ENCODE measurements around the gene ID4. TPM values are rescaled to one million over a fixed set of nuclear protein-coding genes. Genes with fewer than 3 reads are reported as not detected.
"Not testable (repeated sequence)": the region's sequence is repeated elsewhere in the genome, so short reads cannot be mapped to it uniquely, and the experiment has no call there.

The ID4 gene
- polyA plus RNA-seq, 2 donors, result 23.5 to 24.8 TPM

DNA sequence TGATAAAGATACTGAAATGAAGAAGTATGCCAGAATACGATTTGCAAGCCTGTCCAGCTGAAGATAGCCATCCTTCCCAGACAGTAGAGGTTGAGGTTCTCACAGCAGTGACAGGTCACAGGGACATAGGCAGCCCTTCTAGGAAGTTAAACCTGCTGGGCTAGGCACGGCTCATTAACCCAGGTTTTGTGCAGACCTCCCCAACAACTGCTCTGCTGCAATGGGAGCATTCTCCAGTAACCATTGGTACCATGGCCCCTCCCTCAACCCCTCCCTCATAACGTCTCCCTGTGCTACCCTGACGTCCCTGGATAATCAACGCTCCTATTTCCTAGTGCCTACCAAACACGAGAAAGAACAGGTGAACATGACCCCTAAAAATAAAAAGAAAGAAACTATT, 15.8 kb downstream of the ID4 start:
- Histone ChIP-seq H3K36me3 (ENCODE audit: control insufficient read depth in 2 of 2, insufficient read depth in 2 of 2, low read length in 1 of 2) (no peaks in the 10 kb centered on the region), H3K9me3 (ENCODE audit: control insufficient read depth in 2 of 2, insufficient read depth in 1 of 2, low read depth in 1 of 2, low read length in 1 of 2) (no peaks in the 10 kb centered on the region), H3K4me3 (ENCODE audit: low read depth in 1 of 2, low read length in 2 of 2) (no peak overlapping the region), H3K27ac (ENCODE audit: low read depth in 2 of 2, low read length in 1 of 2) (no peak overlapping the region), H3K4me1 (ENCODE audit: control insufficient read depth in 2 of 2, insufficient read depth in 2 of 2, low read length in 1 of 2) (peaks cover 0 to 2% of the 10 kb centered on the region in 2 donors), H3K27me3 (ENCODE audit: control insufficient read depth in 1 of 2, insufficient read depth in 2 of 2, low read length in 2 of 2) (no peaks in the 10 kb centered on the region)
- whole genome bisulfite sequencing, 2 donors, result 78 to 81% methylated on average over 6 of the region's 6 CpGs

GRCh38 chr6:19854421-19855015, 17.3 kb downstream of the ID4 start:
- 96 to 98% methylated on average over 37 to 43 of the region's 43 CpGs for WGBS, 2 donors
- not testable (repeated sequence) for H3K4me3 ChIP-seq (ENCODE audit: low read depth in 1 of 2, low read length in 2 of 2); H3K4me1 ChIP-seq (ENCODE audit: control insufficient read depth in 2 of 2, insufficient read depth in 2 of 2, low read length in 1 of 2); H3K27me3 ChIP-seq (ENCODE audit: control insufficient read depth in 1 of 2, insufficient read depth in 2 of 2, low read length in 2 of 2); H3K36me3 ChIP-seq (ENCODE audit: control insufficient read depth in 2 of 2, insufficient read depth in 2 of 2, low read length in 1 of 2); H3K9me3 ChIP-seq (ENCODE audit: control insufficient read depth in 2 of 2, insufficient read depth in 1 of 2, low read depth in 1 of 2, low read length in 1 of 2); H3K27ac ChIP-seq (ENCODE audit: low read depth in 2 of 2, low read length in 1 of 2)

GRCh38 chr6:19855536-19855935, 18.4 kb downstream of the ID4 start:
- WGBS, 2 donors, result 86 to 87% methylated on average over 8 of the region's 8 CpGs
- no peaks in the 10 kb centered on the region for H3K36me3 ChIP-seq (ENCODE audit: control insufficient read depth in 2 of 2, insufficient read depth in 2 of 2, low read length in 1 of 2)
- no peaks in the 10 kb centered on the region for H3K9me3 ChIP-seq (ENCODE audit: control insufficient read depth in 2 of 2, insufficient read depth in 1 of 2, low read depth in 1 of 2, low read length in 1 of 2)
- no peak overlapping the region for H3K27ac ChIP-seq (ENCODE audit: low read depth in 2 of 2, low read length in 1 of 2)
- no peak overlapping the region for H3K4me3 ChIP-seq (ENCODE audit: low read depth in 1 of 2, low read length in 2 of 2)
- H3K27me3 ChIP-seq (ENCODE audit: control insufficient read depth in 1 of 2, insufficient read depth in 2 of 2, low read length in 2 of 2), result no peaks in the 10 kb centered on the region
- peaks cover 0 to 2% of the 10 kb centered on the region in 2 donors for H3K4me1 ChIP-seq (ENCODE audit: control insufficient read depth in 2 of 2, insufficient read depth in 2 of 2, low read length in 1 of 2)

DNA sequence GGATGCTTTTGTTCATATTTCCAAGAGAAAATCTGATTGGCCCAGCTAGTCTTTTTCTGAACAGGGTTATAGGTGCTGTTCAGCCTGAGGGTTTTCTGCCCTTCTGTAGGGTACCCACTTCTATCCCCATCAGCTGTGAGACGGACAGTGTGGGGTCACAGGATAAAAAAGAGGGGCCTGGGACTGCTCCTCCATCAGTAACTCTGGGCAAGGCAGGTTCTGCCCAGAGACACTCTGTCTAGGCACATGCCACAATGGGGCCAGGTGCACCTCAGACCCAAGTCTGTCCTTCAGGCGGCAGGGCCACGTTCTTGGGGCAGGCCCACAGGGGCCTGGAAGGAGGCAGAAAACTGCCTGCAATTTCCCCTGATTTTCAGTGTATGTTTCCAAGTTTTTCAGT, 20.0 kb downstream of the ID4 start:
- Histone ChIP-seq H3K36me3 (ENCODE audit: control insufficient read depth in 2 of 2, insufficient read depth in 2 of 2, low read length in 1 of 2) (no peaks in the 10 kb centered on the region), H3K4me3 (ENCODE audit: low read depth in 1 of 2, low read length in 2 of 2) (no peak overlapping the region), H3K9me3 (ENCODE audit: control insufficient read depth in 2 of 2, insufficient read depth in 1 of 2, low read depth in 1 of 2, low read length in 1 of 2) (no peaks in the 10 kb centered on the region), H3K4me1 (ENCODE audit: control insufficient read depth in 2 of 2, insufficient read depth in 2 of 2, low read length in 1 of 2) (no peaks in the 10 kb centered on the region), H3K27ac (ENCODE audit: low read depth in 2 of 2, low read length in 1 of 2) (no peak overlapping the region), H3K27me3 (ENCODE audit: control insufficient read depth in 1 of 2, insufficient read depth in 2 of 2, low read length in 2 of 2) (no peaks in the 10 kb centered on the region)
- WGBS, 2 donors, result 95 to 97% methylated on average over 3 of the region's 3 CpGs

DNA sequence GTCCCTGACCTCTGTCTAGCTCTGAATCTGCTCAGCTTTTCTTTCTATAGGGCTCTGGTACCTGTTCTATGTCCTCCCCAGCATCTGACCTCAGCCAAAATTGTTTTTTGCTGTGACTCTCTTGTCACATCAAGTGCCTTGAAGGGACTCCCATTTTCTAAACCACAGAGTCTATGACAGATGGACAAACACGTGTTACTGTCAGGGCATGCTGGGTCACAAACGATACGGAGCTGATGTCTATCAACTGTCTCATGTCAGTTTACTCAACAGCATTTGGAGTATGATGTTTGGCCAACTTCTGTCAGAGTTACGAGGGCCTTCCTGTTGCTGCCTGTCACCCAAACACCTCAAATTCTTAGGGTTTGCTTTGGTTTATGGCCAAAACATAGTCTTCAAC, 20.5 kb downstream of the ID4 start:
- Histone ChIP-seq H3K4me3 (ENCODE audit: low read depth in 1 of 2, low read length in 2 of 2) (no peak overlapping the region), H3K36me3 (ENCODE audit: control insufficient read depth in 2 of 2, insufficient read depth in 2 of 2, low read length in 1 of 2) (no peaks in the 10 kb centered on the region), H3K27me3 (ENCODE audit: control insufficient read depth in 1 of 2, insufficient read depth in 2 of 2, low read length in 2 of 2) (no peaks in the 10 kb centered on the region), H3K9me3 (ENCODE audit: control insufficient read depth in 2 of 2, insufficient read depth in 1 of 2, low read depth in 1 of 2, low read length in 1 of 2) (no peaks in the 10 kb centered on the region), H3K4me1 (ENCODE audit: control insufficient read depth in 2 of 2, insufficient read depth in 2 of 2, low read length in 1 of 2) (no peaks in the 10 kb centered on the region), H3K27ac (ENCODE audit: low read depth in 2 of 2, low read length in 1 of 2) (no peak overlapping the region)
- WGBS, 2 donors, result 70 to 79% methylated on average over 4 of the region's 4 CpGs

DNA sequence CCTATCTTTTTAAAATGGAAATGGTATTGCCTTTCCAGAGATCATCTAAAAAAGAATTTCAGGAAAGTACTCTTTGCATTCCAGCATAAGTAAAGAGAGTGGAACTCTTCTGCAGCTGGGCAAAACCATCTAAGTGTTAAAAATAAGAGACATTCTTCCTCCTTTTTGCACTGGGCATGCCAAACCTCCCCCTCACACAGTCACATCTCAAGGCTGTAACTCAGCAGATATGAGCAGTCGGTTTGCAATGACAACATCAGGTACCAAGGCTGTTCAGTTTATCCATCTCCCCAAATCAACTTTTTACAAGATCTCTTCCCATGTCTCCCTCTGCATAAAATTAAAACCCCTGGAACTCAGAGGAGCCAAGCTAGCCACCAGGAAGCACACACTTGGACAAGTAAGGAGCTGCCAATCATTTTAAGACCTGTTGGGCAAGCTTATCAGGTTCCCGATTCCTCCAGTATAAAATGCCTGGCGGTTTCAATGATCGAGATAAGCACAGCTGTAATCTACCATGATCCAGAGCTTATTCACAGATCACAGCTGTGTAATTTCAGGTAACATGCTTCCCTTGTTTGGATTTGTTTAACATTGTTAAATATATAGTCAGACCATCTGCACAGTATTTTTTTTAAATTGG, 23.2 kb downstream of the ID4 start:
- no peaks in the 10 kb centered on the region for H3K9me3 ChIP-seq (ENCODE audit: control insufficient read depth in 2 of 2, insufficient read depth in 1 of 2, low read depth in 1 of 2, low read length in 1 of 2)
- WGBS, 2 donors, result 36 to 38% methylated on average over 4 of the region's 4 CpGs
- H3K4me1 ChIP-seq (ENCODE audit: control insufficient read depth in 2 of 2, insufficient read depth in 2 of 2, low read length in 1 of 2), result no peaks in the 10 kb centered on the region
- H3K36me3 ChIP-seq (ENCODE audit: control insufficient read depth in 2 of 2, insufficient read depth in 2 of 2, low read length in 1 of 2), result no peaks in the 10 kb centered on the region
- H3K27ac ChIP-seq (ENCODE audit: low read depth in 2 of 2, low read length in 1 of 2), result no peak overlapping the region
- no peak overlapping the region for H3K4me3 ChIP-seq (ENCODE audit: low read depth in 1 of 2, low read length in 2 of 2)
- H3K27me3 ChIP-seq (ENCODE audit: control insufficient read depth in 1 of 2, insufficient read depth in 2 of 2, low read length in 2 of 2), result no peaks in the 10 kb centered on the region

DNA sequence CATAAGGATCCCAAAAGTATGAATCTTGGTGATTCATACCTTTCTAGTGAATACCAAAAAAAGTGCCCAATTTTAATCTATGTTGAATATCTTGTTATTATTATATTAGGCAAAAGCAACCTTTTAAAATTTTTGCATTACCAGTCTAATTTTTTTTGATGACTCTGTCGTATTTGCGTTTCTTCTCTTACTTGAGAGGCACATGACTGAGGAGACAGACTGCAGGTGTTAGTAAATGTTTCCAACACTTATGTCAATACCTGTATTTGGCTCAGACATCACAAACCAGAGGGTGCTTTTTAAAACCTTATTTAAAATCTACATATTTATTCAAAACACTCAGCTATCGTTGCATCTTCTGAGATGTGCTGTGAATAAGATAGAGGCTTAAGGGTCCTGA, 27.1 kb downstream of the ID4 start:
- Histone ChIP-seq H3K27ac (ENCODE audit: low read depth in 2 of 2, low read length in 1 of 2) (no peak overlapping the region), H3K36me3 (ENCODE audit: control insufficient read depth in 2 of 2, insufficient read depth in 2 of 2, low read length in 1 of 2) (no peaks in the 10 kb centered on the region), H3K4me3 (ENCODE audit: low read depth in 1 of 2, low read length in 2 of 2) (no peak overlapping the region), H3K4me1 (ENCODE audit: control insufficient read depth in 2 of 2, insufficient read depth in 2 of 2, low read length in 1 of 2) (no peaks in the 10 kb centered on the region), H3K9me3 (ENCODE audit: control insufficient read depth in 2 of 2, insufficient read depth in 1 of 2, low read depth in 1 of 2, low read length in 1 of 2) (no peaks in the 10 kb centered on the region), H3K27me3 (ENCODE audit: control insufficient read depth in 1 of 2, insufficient read depth in 2 of 2, low read length in 2 of 2) (no peaks in the 10 kb centered on the region)
- 72 to 73% methylated on average over 3 of the region's 3 CpGs for WGBS, 2 donors

DNA sequence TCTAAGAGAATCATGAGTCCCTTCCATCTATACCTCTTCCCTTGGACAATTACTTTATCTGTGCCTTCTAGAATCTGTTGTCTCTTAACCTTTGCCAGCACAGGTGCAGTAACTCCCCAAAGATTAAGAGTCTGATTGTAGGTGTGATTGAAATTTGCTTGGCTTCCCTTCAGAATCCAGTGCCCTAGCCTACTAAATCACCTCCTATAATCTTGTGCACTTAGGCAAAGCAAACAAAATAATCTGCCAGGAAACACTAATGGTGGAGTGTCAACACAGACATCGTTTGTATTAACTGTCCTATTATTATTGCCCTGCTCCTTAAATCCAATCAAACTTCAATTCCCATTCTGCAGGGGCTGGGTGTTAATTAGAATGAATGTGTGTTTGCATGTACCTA, 28.0 kb downstream of the ID4 start:
- H3K4me1 ChIP-seq (ENCODE audit: control insufficient read depth in 2 of 2, insufficient read depth in 2 of 2, low read length in 1 of 2), result no peaks in the 10 kb centered on the region
- 10 to 29% methylated on average over 1 of the region's 1 CpG for WGBS, 2 donors
- H3K4me3 ChIP-seq (ENCODE audit: low read depth in 1 of 2, low read length in 2 of 2), result no peak overlapping the region
- H3K9me3 ChIP-seq (ENCODE audit: control insufficient read depth in 2 of 2, insufficient read depth in 1 of 2, low read depth in 1 of 2, low read length in 1 of 2), result no peaks in the 10 kb centered on the region
- no peaks in the 10 kb centered on the region for H3K36me3 ChIP-seq (ENCODE audit: control insufficient read depth in 2 of 2, insufficient read depth in 2 of 2, low read length in 1 of 2)
- H3K27me3 ChIP-seq (ENCODE audit: control insufficient read depth in 1 of 2, insufficient read depth in 2 of 2, low read length in 2 of 2), result no peaks in the 10 kb centered on the region
- H3K27ac ChIP-seq (ENCODE audit: low read depth in 2 of 2, low read length in 1 of 2), result no peak overlapping the region

- Histone ChIP-seq H3K27ac (ENCODE audit: low read depth in 2 of 2, low read length in 1 of 2) (no peak overlapping the region), H3K36me3 (ENCODE audit: control insufficient read depth in 2 of 2, insufficient read depth in 2 of 2, low read length in 1 of 2) (no peaks in the 10 kb centered on the region), H3K27me3 (ENCODE audit: control insufficient read depth in 1 of 2, insufficient read depth in 2 of 2, low read length in 2 of 2) (no peaks in the 10 kb centered on the region), H3K4me3 (ENCODE audit: low read depth in 1 of 2, low read length in 2 of 2) (no peak overlapping the region), H3K9me3 (ENCODE audit: control insufficient read depth in 2 of 2, insufficient read depth in 1 of 2, low read depth in 1 of 2, low read length in 1 of 2) (no peaks in the 10 kb centered on the region), H3K4me1 (ENCODE audit: control insufficient read depth in 2 of 2, insufficient read depth in 2 of 2, low read length in 1 of 2) (no peaks in the 10 kb centered on the region)
- 73 to 78% methylated on average over 18 of the region's 18 CpGs for WGBS, 2 donors
These were observed 29.2 kb downstream of the ID4 start for GRCh38 chr6:19866173-19866984.
